Dedifferentiated amniotic fluid mesenchymal stem cell (primary cell): ENCODE results near the gene CELSR3.

ENCODE experiments used
- DNase-seq: peaks from one replicate; pipeline ENCODE4 v3.0.0-alpha.2; 2016; ENCODE audit errors: extremely low spot score

The CELSR3 gene

GRCh38 chr3:48662753-48663488 is at the start of gene CELSR3:
TSS of gene CELSR3 (minus strand) at chr3:48662886. CDS start at chr3:48662634, 252 bp downstream.
- DNase-seq = peak; percentile 52

GRCh38 chr3:48711727-48712126 is 49.0 kb upstream of the CELSR3 start:
- no peak for DNase-seq

GRCh38 chr3:48709051-48709461 is 46.4 kb upstream of the CELSR3 start:
- no peak for DNase-seq

GRCh38 chr3:48708481-48708889 is 45.8 kb upstream of the CELSR3 start:
- peak; percentile 19 for DNase-seq

- DNase-seq = no peak
Measured at GRCh38 chr3:48707157-48707556, 44.5 kb upstream of the CELSR3 start.

GRCh38 chr3:48702320-48702920 is 39.7 kb upstream of the CELSR3 start:
- no peak for DNase-seq

GRCh38 chr3:48700731-48701405 is 38.2 kb upstream of the CELSR3 start:
- DNase-seq = no peak

- DNase-seq = no peak
Measured at GRCh38 chr3:48698891-48699290, 36.2 kb upstream of the CELSR3 start.

GRCh38 chr3:48697952-48698351 is 35.3 kb upstream of the CELSR3 start:
- DNase-seq = no peak

- no peak for DNase-seq
Measured at GRCh38 chr3:48696601-48697000, 33.9 kb upstream of the CELSR3 start.

- DNase-seq = no peak
Measured at GRCh38 chr3:48696156-48696555, 33.5 kb upstream of the CELSR3 start.

GRCh38 chr3:48695393-48695753 is 32.7 kb upstream of the CELSR3 start:
- DNase-seq = no peak

GRCh38 chr3:48694610-48695392 is 32.1 kb upstream of the CELSR3 start:
- peak; percentile 79 for DNase-seq

GRCh38 chr3:48693826-48694225 is 31.1 kb upstream of the CELSR3 start:
- no peak for DNase-seq

GRCh38 chr3:48692551-48692950 is 29.9 kb upstream of the CELSR3 start:
- DNase-seq = no peak

GRCh38 chr3:48690846-48691458 is 28.3 kb upstream of the CELSR3 start:
- no peak for DNase-seq

- no peak for DNase-seq
Measured at GRCh38 chr3:48689384-48689783, 26.7 kb upstream of the CELSR3 start.

GRCh38 chr3:48688737-48689075 is 26.0 kb upstream of the CELSR3 start:
- DNase-seq = no peak

- DNase-seq = no peak
Measured at GRCh38 chr3:48688032-48688736, 25.5 kb upstream of the CELSR3 start.

- no peak for DNase-seq
Measured at GRCh38 chr3:48687220-48687678, 24.6 kb upstream of the CELSR3 start.

- no peak for DNase-seq
Measured at GRCh38 chr3:48686538-48687219, 24.0 kb upstream of the CELSR3 start.
